Upper lobe of left lung (tissue), 6 donors: ENCODE data around the gene ICAM1. TPM values are rescaled to one million over a fixed set of nuclear protein-coding genes. Genes with fewer than 3 reads are reported as not detected.

Experiments used
- ATAC-seq, 2 donors: fragments of 200-7000 bp; cut with Tn5 transposase; one replicate each; pipeline ENCODE4 v1.9.1; 2022; ENCODE audit warnings: mild to moderate bottlenecking in 2 of 2, moderate library complexity in 2 of 2; ENCODE audit not compliant: low FRiP score in 2 of 2
- DNase-seq, 2 donors: peaks; one replicate each; pipeline ENCODE4 v3.0.0-alpha.2; 2019 to 2020
- H3K27ac ChIP-seq, 4 donors: fragments of 200-600 bp; sonication (generic); one replicate each; pipeline ENCODE4 v1.5.1; 2016 to 2019
- H3K27me3 ChIP-seq, 4 donors: fragments of 200-600 bp; sonication (generic); one replicate each; pipeline ENCODE4 v1.5.1; 2017 to 2019
- H3K36me3 ChIP-seq, 4 donors: fragments of 200-600 bp; sonication (generic); one replicate each; pipeline ENCODE4 v1.5.1; 2016 to 2019
- H3K4me1 ChIP-seq, 4 donors: fragments of 200-600 bp; sonication (generic); one replicate each; pipeline ENCODE4 v1.5.1; 2018 to 2019
- H3K4me3 ChIP-seq, 4 donors: fragments of 200-600 bp; sonication (generic); one replicate each; pipeline ENCODE4 v1.5.1; 2017 to 2019; ENCODE audit warnings: mild to moderate bottlenecking in 2 of 4, moderate library complexity in 1 of 4
- H3K9me3 ChIP-seq, 4 donors: fragments of 200-600 bp; sonication (generic); one replicate each; pipeline ENCODE4 v1.5.1; 2018 to 2019
- EP300 ChIP-seq, 4 donors: sonication (generic); formaldehyde crosslinking; IDR thresholded peaks; one replicate each; pipeline ENCODE4 v1.5.1; 2017; ENCODE audit warnings: antibody characterized with exemption in 4 of 4, control low read depth in 2 of 4
- POLR2A ChIP-seq, 4 donors: fragments of 450-650 bp; IDR thresholded peaks; one replicate each; pipeline ENCODE4 v1.5.1; 2016 to 2017; ENCODE audit warnings: antibody characterized with exemption in 4 of 4, mild to moderate bottlenecking in 2 of 4
- POLR2AphosphoS5 ChIP-seq, 2 donors: sonication (generic); formaldehyde crosslinking; IDR thresholded peaks; one replicate each; pipeline ENCODE4 v1.5.1; 2017; ENCODE audit warnings: antibody characterized with exemption in 2 of 2
- WGBS, 2 donors: methylation state at CpG; one replicate each; pipeline ENCODE4 v1.1.5; 2017 to 2018; 5-methylcytosine and 5-hydroxymethylcytosine counted together
- total RNA-seq, 6 donors: library from RNA; depleted of rRNA in 4 of 6; stranded (reverse); fragments of >200 nt in 4 of 6; gene quantifications; one replicate each; pipeline versions ENCODE4 v1.1.0 to v1.2.1, GENCODE V29; 2016 to 2021
- TF ChIP-seq, protein P1 (sequence below), 6 experiments: fragments of 450-650 bp in 4 of 6; fragments of 200-600 bp in 2 of 6; sonication (generic) in 2 of 6; IDR thresholded peaks; one replicate each; pipeline ENCODE4 v1.5.1; 2016 to 2019; ENCODE audit warnings: antibody characterized with exemption in 6 of 6
- donor health status: DM: no; HTN: no; CAD: no; lungs with moderate emphysema.
- donor health status: DM: no; HTN: yes; CAD: no; lungs with severe emphysema.

Gene ICAM1
- total RNA-seq, 6 donors from 2014 or later, result 190 to 791 (median 356) TPM

DNA sequence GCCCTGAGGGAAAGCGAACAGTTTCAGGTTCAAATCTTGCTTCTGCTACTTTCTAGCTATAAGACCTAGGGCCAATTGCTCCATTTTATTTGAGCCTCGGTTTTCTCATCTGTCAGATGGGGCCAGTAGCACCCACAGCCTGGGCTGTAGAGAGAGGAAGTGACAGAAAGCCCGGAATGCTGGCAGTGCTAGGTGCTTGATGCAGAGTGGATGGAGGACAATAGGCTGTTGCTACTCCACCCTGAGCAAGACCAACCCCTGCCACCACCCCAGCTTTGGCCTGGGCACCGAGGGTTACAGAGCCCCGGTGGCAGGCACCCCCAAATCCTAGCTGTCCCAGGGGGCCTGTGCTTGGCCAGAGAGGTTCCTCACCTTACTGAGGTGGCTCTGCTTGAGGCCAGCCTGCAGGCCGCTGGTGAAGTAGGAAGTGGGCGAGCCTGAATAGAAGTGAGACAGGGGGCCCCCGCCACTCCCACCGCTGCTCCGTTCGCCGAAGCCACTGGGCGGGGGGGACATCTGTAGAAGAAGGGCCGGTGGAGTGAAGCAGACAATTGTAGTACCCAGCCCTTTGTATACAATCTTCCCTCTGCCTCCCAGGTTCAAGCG lies 47.0 kb downstream of the ICAM1 start:
- Histone ChIP-seq H3K4me3 (no peak overlapping the region), H3K27ac (no peak overlapping the region), H3K4me1 (peaks cover 9 to 20% (median 16%) of the 10 kb centered on the region in 4 donors), H3K36me3 (peaks cover 27 to 69% (median 60%) of the 10 kb centered on the region in 4 donors), H3K27me3 (no peaks in the 10 kb centered on the region), H3K9me3 (no peaks in the 10 kb centered on the region)
- no peak for ATAC-seq
- peak in 1 of 2 donors; percentile 57 for DNase-seq
- TF ChIP-seq, protein P1, sequence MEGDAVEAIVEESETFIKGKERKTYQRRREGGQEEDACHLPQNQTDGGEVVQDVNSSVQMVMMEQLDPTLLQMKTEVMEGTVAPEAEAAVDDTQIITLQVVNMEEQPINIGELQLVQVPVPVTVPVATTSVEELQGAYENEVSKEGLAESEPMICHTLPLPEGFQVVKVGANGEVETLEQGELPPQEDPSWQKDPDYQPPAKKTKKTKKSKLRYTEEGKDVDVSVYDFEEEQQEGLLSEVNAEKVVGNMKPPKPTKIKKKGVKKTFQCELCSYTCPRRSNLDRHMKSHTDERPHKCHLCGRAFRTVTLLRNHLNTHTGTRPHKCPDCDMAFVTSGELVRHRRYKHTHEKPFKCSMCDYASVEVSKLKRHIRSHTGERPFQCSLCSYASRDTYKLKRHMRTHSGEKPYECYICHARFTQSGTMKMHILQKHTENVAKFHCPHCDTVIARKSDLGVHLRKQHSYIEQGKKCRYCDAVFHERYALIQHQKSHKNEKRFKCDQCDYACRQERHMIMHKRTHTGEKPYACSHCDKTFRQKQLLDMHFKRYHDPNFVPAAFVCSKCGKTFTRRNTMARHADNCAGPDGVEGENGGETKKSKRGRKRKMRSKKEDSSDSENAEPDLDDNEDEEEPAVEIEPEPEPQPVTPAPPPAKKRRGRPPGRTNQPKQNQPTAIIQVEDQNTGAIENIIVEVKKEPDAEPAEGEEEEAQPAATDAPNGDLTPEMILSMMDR (IDR thresholded peaks at IDR 0.05), result no peak
- no peak for TF ChIP-seq POLR2AphosphoS5 (IDR thresholded peaks at IDR 0.05)
- WGBS, 2 donors, result 94 to 95% methylated on average over 11 to 15 of the region's 15 CpGs

DNA sequence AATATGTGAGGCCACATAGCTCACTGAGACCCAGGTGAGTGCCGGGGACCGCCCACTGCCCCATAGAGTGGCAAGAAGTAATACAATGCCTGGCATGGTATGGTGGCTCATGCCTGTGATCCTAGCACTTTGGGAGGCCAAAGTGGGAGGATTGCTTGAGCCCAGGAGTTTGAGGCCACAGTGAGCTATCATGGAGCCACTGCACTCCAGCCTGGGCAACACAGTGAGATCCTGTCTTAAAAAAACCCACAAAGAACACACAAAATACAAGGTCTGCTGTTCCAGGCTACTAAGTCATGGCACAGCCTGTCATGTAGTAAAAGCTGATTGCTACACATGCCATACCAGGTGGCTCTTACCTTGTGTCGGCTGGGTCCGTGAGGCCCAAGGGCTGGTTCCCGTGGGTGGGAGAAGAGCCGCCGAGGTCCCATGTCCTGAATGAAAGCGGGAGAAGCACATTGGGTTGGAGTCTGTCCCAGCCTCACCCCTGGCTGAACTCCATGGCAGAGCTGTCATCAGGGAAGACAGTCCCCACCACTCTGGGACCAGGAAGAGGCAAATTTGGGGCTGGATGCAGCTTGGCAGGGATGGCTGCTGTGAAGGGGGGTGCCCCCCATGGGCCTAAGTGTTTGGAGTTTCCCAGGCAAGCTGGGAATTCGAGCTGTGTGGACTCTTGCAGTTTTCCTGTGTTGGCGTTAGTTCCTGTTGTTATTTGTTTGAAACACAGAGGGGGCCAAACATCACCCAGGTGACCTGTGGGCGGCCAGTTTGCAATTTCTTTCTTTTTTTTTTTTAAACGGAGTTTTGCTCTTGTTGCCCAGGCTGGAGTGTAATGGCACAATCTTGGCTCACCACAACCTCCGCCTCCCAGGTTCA lies 48.1 kb downstream of the ICAM1 start:
- Histone ChIP-seq H3K4me1 (peaks cover 9 to 20% (median 16%) of the 10 kb centered on the region in 4 donors), H3K27me3 (no peaks in the 10 kb centered on the region), H3K4me3 (no peak overlapping the region), H3K36me3 (peaks cover 28 to 79% (median 68%) of the 10 kb centered on the region in 4 donors), H3K27ac (no peak overlapping the region), H3K9me3 (no peaks in the 10 kb centered on the region)
- TF ChIP-seq EP300 (IDR thresholded peaks at IDR 0.05), result no peak
- no peak for TF ChIP-seq POLR2A (IDR thresholded peaks at IDR 0.05)
- TF ChIP-seq, protein P1 (IDR thresholded peaks at IDR 0.05), result no peak
- no peak for ATAC-seq
- no peak for DNase-seq
- 87 to 90% methylated on average over 8 to 13 of the region's 13 CpGs for WGBS, 2 donors

DNA sequence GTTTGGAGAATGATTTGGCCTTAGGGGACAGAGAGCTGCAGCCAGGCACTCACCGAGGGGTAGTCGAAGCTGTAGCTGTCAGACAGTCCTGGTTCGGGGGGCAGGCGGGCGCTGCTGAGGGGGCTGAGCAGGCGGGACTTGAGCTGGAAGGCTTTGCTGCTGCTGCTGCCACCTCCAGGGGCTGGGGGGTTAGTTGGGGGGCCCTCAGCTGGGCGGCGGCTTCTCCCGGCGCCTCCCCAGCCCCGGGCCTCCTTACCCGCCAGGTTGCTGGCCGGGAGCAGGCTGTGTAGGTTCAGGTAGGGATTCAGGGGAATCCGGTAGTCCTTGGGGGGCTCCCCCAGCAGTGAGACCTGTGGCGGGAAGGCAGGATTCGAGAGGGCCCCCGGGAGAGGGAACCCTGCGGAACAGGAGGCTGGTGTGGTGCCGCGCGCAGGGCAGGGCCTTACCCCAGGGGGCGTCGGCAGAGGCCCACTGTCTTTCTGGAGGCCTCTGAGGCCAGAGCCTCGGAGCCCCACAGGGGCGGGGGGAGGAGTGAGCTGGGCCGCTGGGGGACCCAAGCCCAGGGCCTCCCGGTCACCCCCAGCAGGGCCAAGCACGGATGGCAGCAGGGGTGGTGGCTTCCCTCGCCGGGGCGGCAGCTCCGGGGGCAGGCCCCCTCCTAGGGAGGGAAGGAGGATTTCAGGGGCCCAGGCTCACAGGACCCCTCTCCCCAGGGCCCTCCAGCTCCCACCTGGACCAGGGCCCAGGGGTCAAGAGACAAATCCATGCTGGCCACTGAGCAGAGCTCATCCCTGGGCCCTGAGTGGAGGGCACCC lies 49.9 kb downstream of the ICAM1 start:
- 93 to 94% methylated on average over 17 to 28 of the region's 32 CpGs for WGBS, 2 donors
- H3K9me3 ChIP-seq, result no peaks in the 10 kb centered on the region
- peak in 1 of 2 donors; percentile 69 for DNase-seq

DNA sequence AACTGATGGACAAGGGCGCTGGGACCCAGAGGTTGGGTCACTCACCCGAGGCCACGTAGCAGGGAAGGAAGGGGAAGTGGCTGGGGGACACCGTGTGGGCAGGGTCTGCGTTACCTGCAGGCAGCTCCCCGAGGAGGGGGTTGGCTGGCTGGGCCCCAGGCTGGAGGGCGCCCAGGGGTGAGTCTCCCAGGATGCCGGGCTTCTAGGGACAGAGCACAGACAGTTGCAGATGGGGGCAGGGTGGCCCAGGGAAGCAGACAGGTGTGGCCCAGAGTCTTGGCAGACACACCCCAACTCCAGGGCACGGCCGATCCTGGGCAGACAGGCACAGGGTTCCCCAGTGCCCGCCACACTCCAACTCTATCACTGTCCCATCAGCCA lies 50.5 kb downstream of the ICAM1 start:
- DNase-seq, result peak in 1 of 2 donors; percentile 59
- no peak for TF ChIP-seq EP300 (IDR thresholded peaks at IDR 0.05)
- 90 to 91% methylated on average over 10 to 11 of the region's 11 CpGs for WGBS, 2 donors

More for the DNA sequence above, 49.9 kb downstream of the ICAM1 start:
- H3K27ac ChIP-seq, result no peak overlapping the region
- peaks cover 0 to 7% (median 5%) of the 10 kb centered on the region in 4 donors for H3K4me1 ChIP-seq
- TF ChIP-seq POLR2AphosphoS5 (IDR thresholded peaks at IDR 0.05) (no peak), POLR2A (IDR thresholded peaks at IDR 0.05) (no peak), EP300 (IDR thresholded peaks at IDR 0.05) (no peak)
- TF ChIP-seq, protein P1 (IDR thresholded peaks at IDR 0.05), result no peak
- peak in 1 of 2 donors; percentile 2 for ATAC-seq
- H3K27me3 ChIP-seq, result no peaks in the 10 kb centered on the region
- no peak overlapping the region for H3K4me3 ChIP-seq
- H3K36me3 ChIP-seq, result peaks cover 37 to 94% (median 86%) of the 10 kb centered on the region in 4 donors

More for the DNA sequence above, 50.5 kb downstream of the ICAM1 start:
- Histone ChIP-seq H3K9me3 (no peaks in the 10 kb centered on the region), H3K27me3 (no peaks in the 10 kb centered on the region), H3K4me1 (peaks cover 0 to under 1% (median under 1%) of the 10 kb centered on the region in 4 donors), H3K4me3 (no peak overlapping the region), H3K36me3 (peaks cover 41 to 100% (median 92%) of the 10 kb centered on the region in 4 donors), H3K27ac (no peak overlapping the region)
- peak in 1 of 2 donors; percentile 24 for ATAC-seq
